Measurements from ENCODE around the gene MYH3. TPM values are rescaled to one million over a fixed set of nuclear protein-coding genes. Genes with fewer than 3 reads are reported as not detected.
"Not testable (repeated sequence)": the region's sequence is repeated elsewhere in the genome, so short reads cannot be mapped to it uniquely, and the experiment has no call there.

MYH3 gene
- 0.04 TPM in 1 of 2 replicates, not detected in the other for total RNA-seq (2014; rRNA removed; shearing (Covaris generic))

GRCh38 chr17:10657148-10657547, at the start of gene MYH3:
Gene MYH3, minus strand, starts transcription at chr17:10657309. Its CDS starts 2,245 bp downstream, at chr17:10655064.
- DNase-seq (ENCODE audit: low spot score) = no peak

GRCh38 chr17:10705727-10706126, 48.6 kb upstream of the MYH3 start:
- no peak for DNase-seq (ENCODE audit: low spot score)

GRCh38 chr17:10702574-10702973, 45.5 kb upstream of the MYH3 start:
- DNase-seq (ENCODE audit: low spot score) = no peak

- DNase-seq (ENCODE audit: low spot score) = no peak
Measured at GRCh38 chr17:10699856-10700255, 42.7 kb upstream of the MYH3 start.

GRCh38 chr17:10698096-10698818, 41.1 kb upstream of the MYH3 start:
- DNase-seq (ENCODE audit: low spot score) = no peak

- peak; percentile 88 for DNase-seq (ENCODE audit: low spot score)
Measured at GRCh38 chr17:10697092-10698081, 40.3 kb upstream of the MYH3 start, which contains the start of the genes ADPRM and SCO1. Gene ADPRM, plus strand, starts transcription at chr17:10697594. Its CDS starts 7,333 bp downstream, at chr17:10704927. Gene SCO1, minus strand, starts transcription at chr17:10697533. Its CDS starts 26 bp downstream, at chr17:10697507.

- not testable (repeated sequence) for DNase-seq (ENCODE audit: low spot score)
Measured at GRCh38 chr17:10695875-10696407, 38.8 kb upstream of the MYH3 start.

- DNase-seq (ENCODE audit: low spot score) = no peak
Measured at GRCh38 chr17:10687499-10687898, 30.4 kb upstream of the MYH3 start.

GRCh38 chr17:10683853-10684252, 26.7 kb upstream of the MYH3 start:
- no peak for DNase-seq (ENCODE audit: low spot score)

- no peak for DNase-seq (ENCODE audit: low spot score)
Measured at GRCh38 chr17:10681866-10682446, 24.8 kb upstream of the MYH3 start.

GRCh38 chr17:10674704-10675103, 17.6 kb upstream of the MYH3 start:
- DNase-seq (ENCODE audit: low spot score) = no peak

- no peak for DNase-seq (ENCODE audit: low spot score)
Measured at GRCh38 chr17:10673312-10673711, 16.2 kb upstream of the MYH3 start.

- DNase-seq (ENCODE audit: low spot score) = no peak
Measured at GRCh38 chr17:10668775-10669174, 11.7 kb upstream of the MYH3 start.

GRCh38 chr17:10666906-10667305, 9.8 kb upstream of the MYH3 start:
- no peak for DNase-seq (ENCODE audit: low spot score)

GRCh38 chr17:10664571-10664970, 7.5 kb upstream of the MYH3 start:
- DNase-seq (ENCODE audit: low spot score) = no peak

GRCh38 chr17:10663231-10663630, 6.1 kb upstream of the MYH3 start:
- no peak for DNase-seq (ENCODE audit: low spot score)

GRCh38 chr17:10661437-10661836, 4.3 kb upstream of the MYH3 start:
- DNase-seq (ENCODE audit: low spot score) = no peak

- no peak for DNase-seq (ENCODE audit: low spot score)
Measured at GRCh38 chr17:10657879-10658278, 770 bp upstream of the MYH3 start.

- no peak for DNase-seq (ENCODE audit: low spot score)
Measured at GRCh38 chr17:10653987-10654386, 3.1 kb downstream of the MYH3 start.

- no peak for DNase-seq (ENCODE audit: low spot score)
Measured at GRCh38 chr17:10652984-10653659, 4.0 kb downstream of the MYH3 start.

- DNase-seq (ENCODE audit: low spot score) = no peak
Measured at GRCh38 chr17:10651927-10652326, 5.2 kb downstream of the MYH3 start.
